ENCODE measurements around the gene ZCCHC14.

The ZCCHC14 gene

DNA sequence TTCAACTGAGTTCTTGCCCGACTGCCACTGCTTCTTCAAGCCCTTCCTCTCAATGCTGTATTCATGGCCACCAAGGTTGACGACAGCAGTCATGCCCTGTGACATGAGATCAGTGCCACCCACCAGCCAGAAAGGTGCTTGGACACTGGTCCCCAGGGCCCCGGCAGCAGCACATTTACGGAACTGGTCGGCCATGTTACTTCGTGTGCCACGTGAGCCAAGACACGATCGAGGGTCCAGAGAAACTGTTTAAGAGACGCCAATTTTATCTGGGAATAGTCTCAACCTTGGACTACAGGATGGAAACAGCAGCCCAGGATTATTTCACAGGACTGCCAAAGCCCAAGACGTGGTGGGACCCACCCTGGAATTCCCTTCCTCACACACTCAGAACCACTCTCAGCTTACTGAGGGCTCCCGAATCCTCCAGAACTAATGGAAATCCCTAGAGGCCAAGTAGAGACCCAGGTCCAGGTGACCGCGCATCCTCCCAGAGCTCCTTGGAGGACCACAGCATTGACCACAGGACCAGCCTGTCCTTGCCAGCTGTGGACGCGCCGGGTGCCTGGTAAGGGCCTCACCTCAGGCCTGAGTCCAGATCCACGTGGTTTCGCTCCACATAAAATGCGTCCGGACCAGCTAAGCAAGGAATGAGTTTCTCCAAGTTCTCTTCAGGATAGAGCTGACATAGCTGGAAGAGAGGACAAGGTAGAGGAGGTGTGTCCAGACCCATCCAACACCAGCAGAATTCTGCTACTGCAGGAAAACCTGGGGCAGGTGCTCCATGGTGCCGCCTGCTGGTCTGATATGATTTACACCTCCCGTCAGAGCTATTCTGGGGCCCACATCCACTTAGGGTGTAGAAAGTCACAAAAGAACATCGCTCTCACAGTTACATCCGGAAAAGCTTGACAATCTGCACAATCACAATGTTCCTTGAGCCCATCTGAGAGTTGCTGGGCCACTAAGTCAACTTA is 72.5 kb downstream of the ZCCHC14 start:
- no peaks in the 10 kb centered on the region for H3K27me3 ChIP-seq (replicated peaks; ENCODE audit: insufficient read depth, low read length)
- H3F3A ChIP-seq (ENCODE audit: insufficient read depth, low read length): no peaks in the 10 kb centered on the region
- no peaks in the 10 kb centered on the region for H3K9me3 ChIP-seq (replicated peaks; ENCODE audit: insufficient read depth, low read length)
- no peak overlapping the region for H2AFZ ChIP-seq (ENCODE audit: low read length)
- DNase-seq: no peak
- no peaks in the 10 kb centered on the region for H3K79me2 ChIP-seq (ENCODE audit: low read length)
- TF ChIP-seq EZH2phosphoT487 (IDR thresholded peaks at IDR 0.05; ENCODE audit: low read length) (no peak), EZH2 (optimal IDR thresholded peaks at IDR 0.05; ENCODE audit: low read depth, low read length) (no peak)
- TF ChIP-seq, protein P1, sequence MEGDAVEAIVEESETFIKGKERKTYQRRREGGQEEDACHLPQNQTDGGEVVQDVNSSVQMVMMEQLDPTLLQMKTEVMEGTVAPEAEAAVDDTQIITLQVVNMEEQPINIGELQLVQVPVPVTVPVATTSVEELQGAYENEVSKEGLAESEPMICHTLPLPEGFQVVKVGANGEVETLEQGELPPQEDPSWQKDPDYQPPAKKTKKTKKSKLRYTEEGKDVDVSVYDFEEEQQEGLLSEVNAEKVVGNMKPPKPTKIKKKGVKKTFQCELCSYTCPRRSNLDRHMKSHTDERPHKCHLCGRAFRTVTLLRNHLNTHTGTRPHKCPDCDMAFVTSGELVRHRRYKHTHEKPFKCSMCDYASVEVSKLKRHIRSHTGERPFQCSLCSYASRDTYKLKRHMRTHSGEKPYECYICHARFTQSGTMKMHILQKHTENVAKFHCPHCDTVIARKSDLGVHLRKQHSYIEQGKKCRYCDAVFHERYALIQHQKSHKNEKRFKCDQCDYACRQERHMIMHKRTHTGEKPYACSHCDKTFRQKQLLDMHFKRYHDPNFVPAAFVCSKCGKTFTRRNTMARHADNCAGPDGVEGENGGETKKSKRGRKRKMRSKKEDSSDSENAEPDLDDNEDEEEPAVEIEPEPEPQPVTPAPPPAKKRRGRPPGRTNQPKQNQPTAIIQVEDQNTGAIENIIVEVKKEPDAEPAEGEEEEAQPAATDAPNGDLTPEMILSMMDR (IDR thresholded peaks at IDR 0.05; ENCODE audit: low read length): peak; percentile 27
- no peaks in the 10 kb centered on the region for H4K20me1 ChIP-seq (ENCODE audit: insufficient read depth, low read length)
- no peak overlapping the region for H3K4me2 ChIP-seq (ENCODE audit: low read depth, low read length)
- H3K9me2 ChIP-seq (replicated peaks; ENCODE audit: insufficient read depth, low read length): no peaks in the 10 kb centered on the region
- no peak overlapping the region for H3K9ac ChIP-seq (ENCODE audit: low read length)
- H3K4me1 ChIP-seq (ENCODE audit: low read length): no peaks in the 10 kb centered on the region
- H3K36me3 ChIP-seq (replicated peaks; ENCODE audit: insufficient read depth, low read length): no peaks in the 10 kb centered on the region
- no peak overlapping the region for H3K4me3 ChIP-seq (ENCODE audit: low read length)
- no peak overlapping the region for H3K27ac ChIP-seq (ENCODE audit: low read length)

DNA sequence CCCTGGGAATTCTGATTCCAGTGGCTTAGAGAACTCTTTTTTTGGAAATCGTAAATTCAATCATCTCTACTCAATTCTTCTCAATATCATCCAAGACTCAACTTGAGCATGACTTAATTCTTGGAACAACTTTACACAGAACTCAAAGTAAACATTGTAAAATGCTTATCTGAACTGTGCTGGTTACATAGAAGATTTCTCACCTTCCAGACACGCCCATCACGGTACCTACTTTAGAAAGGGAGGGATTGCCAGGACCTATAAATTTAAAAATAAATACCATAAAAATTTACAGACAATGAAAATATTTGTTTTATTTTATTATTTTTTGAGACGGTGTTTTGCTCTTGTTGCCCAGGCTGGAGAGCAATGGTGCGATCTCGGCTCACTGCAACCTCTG is 74.2 kb downstream of the ZCCHC14 start:
- H3K9me3 ChIP-seq (replicated peaks; ENCODE audit: insufficient read depth, low read length): no peaks in the 10 kb centered on the region
- H3K79me2 ChIP-seq (ENCODE audit: low read length): no peaks in the 10 kb centered on the region
- H3F3A ChIP-seq (ENCODE audit: insufficient read depth, low read length): no peaks in the 10 kb centered on the region
- no peak overlapping the region for H3K9ac ChIP-seq (ENCODE audit: low read length)
- DNase-seq: no peak
- no peaks in the 10 kb centered on the region for H3K36me3 ChIP-seq (replicated peaks; ENCODE audit: insufficient read depth, low read length)
- H3K4me3 ChIP-seq (ENCODE audit: low read length): no peak overlapping the region
- H3K4me2 ChIP-seq (ENCODE audit: low read depth, low read length): no peak overlapping the region
- H4K20me1 ChIP-seq (ENCODE audit: insufficient read depth, low read length): no peaks in the 10 kb centered on the region
- no peak overlapping the region for H3K27ac ChIP-seq (ENCODE audit: low read length)
- no peaks in the 10 kb centered on the region for H3K4me1 ChIP-seq (ENCODE audit: low read length)
- no peak overlapping the region for H2AFZ ChIP-seq (ENCODE audit: low read length)
- H3K9me2 ChIP-seq (replicated peaks; ENCODE audit: insufficient read depth, low read length): no peaks in the 10 kb centered on the region
- no peaks in the 10 kb centered on the region for H3K27me3 ChIP-seq (replicated peaks; ENCODE audit: insufficient read depth, low read length)
- no peak for TF ChIP-seq EZH2 (optimal IDR thresholded peaks at IDR 0.05; ENCODE audit: low read depth, low read length)
- no peak for TF ChIP-seq EZH2phosphoT487 (IDR thresholded peaks at IDR 0.05; ENCODE audit: low read length)
- TF ChIP-seq, protein P1 (IDR thresholded peaks at IDR 0.05; ENCODE audit: low read length): no peak

DNA sequence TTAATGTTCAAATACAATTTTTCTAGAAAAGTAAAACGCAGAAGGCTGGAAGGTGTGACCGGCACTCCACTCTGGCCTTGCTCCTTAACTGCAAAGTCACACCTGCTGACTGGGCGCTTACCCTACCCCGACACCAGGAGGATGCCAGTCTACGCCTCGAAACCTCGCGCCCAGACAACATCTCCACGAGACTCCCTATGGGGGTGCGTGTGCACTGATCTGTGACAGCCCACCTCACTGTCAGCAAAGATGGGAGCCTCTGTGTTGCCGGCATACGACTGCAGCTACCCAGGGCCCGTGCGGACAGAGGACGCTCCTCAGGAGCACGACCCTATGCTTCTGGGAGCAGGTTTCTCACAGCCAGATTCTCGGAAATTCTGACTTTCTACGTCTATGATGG is 74.6 kb downstream of the ZCCHC14 start:
- Histone ChIP-seq H3K9ac (ENCODE audit: low read length) (no peak overlapping the region), H3F3A (ENCODE audit: insufficient read depth, low read length) (no peaks in the 10 kb centered on the region), H4K20me1 (ENCODE audit: insufficient read depth, low read length) (no peaks in the 10 kb centered on the region), H3K4me1 (ENCODE audit: low read length) (no peaks in the 10 kb centered on the region), H3K27ac (ENCODE audit: low read length) (no peak overlapping the region), H3K4me2 (ENCODE audit: low read depth, low read length) (no peak overlapping the region), H2AFZ (ENCODE audit: low read length) (no peak overlapping the region), H3K79me2 (ENCODE audit: low read length) (no peaks in the 10 kb centered on the region), H3K9me3 (replicated peaks; ENCODE audit: insufficient read depth, low read length) (no peaks in the 10 kb centered on the region), H3K36me3 (replicated peaks; ENCODE audit: insufficient read depth, low read length) (no peaks in the 10 kb centered on the region), H3K27me3 (replicated peaks; ENCODE audit: insufficient read depth, low read length) (no peaks in the 10 kb centered on the region), H3K4me3 (ENCODE audit: low read length) (no peak overlapping the region), H3K9me2 (replicated peaks; ENCODE audit: insufficient read depth, low read length) (no peaks in the 10 kb centered on the region)
- no peak for DNase-seq
- TF ChIP-seq EZH2 (optimal IDR thresholded peaks at IDR 0.05; ENCODE audit: low read depth, low read length) (no peak), EZH2phosphoT487 (IDR thresholded peaks at IDR 0.05; ENCODE audit: low read length) (no peak)
- TF ChIP-seq, protein P1 (IDR thresholded peaks at IDR 0.05; ENCODE audit: low read length): no peak
